T-helper 9 cell (primary cell): ENCODE data around the gene EHF.
"Not testable (repeated sequence)": the region's sequence is repeated elsewhere in the genome, so short reads cannot be mapped to it uniquely, and the experiment has no call there.

Experiments used
- DNase-seq: peaks from one replicate; pipeline ENCODE4 v3.0.0-alpha.2; 2020
- total RNA-seq, 2 donors: gene quantifications; one replicate each; lab custom pipeline; 2026; lab: John Stamatoyannopoulos, UW

EHF gene
- total RNA-seq = 0 reads per million in 2 donors

GRCh38 chr11:34620820-34621792 is at the start of gene EHF:
Gene EHF, plus strand, starts transcription at chr11:34621093. Its CDS starts 21,538 bp downstream, at chr11:34642631.
- DNase-seq = no peak

- no peak for DNase-seq
These were observed 47.4 kb upstream of the EHF start for GRCh38 chr11:34573537-34573936.

- DNase-seq = no peak
These were observed 45.6 kb upstream of the EHF start for GRCh38 chr11:34575261-34575660.

GRCh38 chr11:34575671-34576070 is 45.2 kb upstream of the EHF start:
- no peak for DNase-seq

- DNase-seq = no peak
These were observed 44.6 kb upstream of the EHF start for GRCh38 chr11:34576331-34576730.

GRCh38 chr11:34583818-34584217 is 37.1 kb upstream of the EHF start:
- DNase-seq = no peak

- no peak for DNase-seq
These were observed 35.6 kb upstream of the EHF start for GRCh38 chr11:34585304-34585734.

- DNase-seq = no peak
These were observed 35.0 kb upstream of the EHF start for GRCh38 chr11:34585735-34586487.

GRCh38 chr11:34586488-34587281 is 34.2 kb upstream of the EHF start:
- DNase-seq = no peak

GRCh38 chr11:34587282-34587677 is 33.6 kb upstream of the EHF start:
- no peak for DNase-seq

- no peak for DNase-seq
These were observed 32.9 kb upstream of the EHF start for GRCh38 chr11:34588023-34588422.

GRCh38 chr11:34588701-34589100 is 32.2 kb upstream of the EHF start:
- DNase-seq = no peak

- DNase-seq = not testable (repeated sequence)
These were observed 31.7 kb upstream of the EHF start for GRCh38 chr11:34589177-34589576.

- DNase-seq = no peak
These were observed 27.8 kb upstream of the EHF start for GRCh38 chr11:34593085-34593484.

GRCh38 chr11:34594603-34595002 is 26.3 kb upstream of the EHF start:
- no peak for DNase-seq

GRCh38 chr11:34595391-34595790 is 25.5 kb upstream of the EHF start:
- no peak for DNase-seq

- no peak for DNase-seq
These were observed 24.8 kb upstream of the EHF start for GRCh38 chr11:34595960-34596644.

GRCh38 chr11:34599406-34599945 is 21.4 kb upstream of the EHF start:
- no peak for DNase-seq

- DNase-seq = no peak
These were observed 20.4 kb upstream of the EHF start for GRCh38 chr11:34600339-34601084.

- DNase-seq = no peak
These were observed 19.8 kb upstream of the EHF start for GRCh38 chr11:34601085-34601444.

GRCh38 chr11:34601609-34602008 is 19.3 kb upstream of the EHF start:
- DNase-seq = no peak
